GM19372 (cell line): ENCODE measurements around the gene ALK.

ENCODE experiments used
- ATAC-seq: cut with Tn5 transposase; IDR thresholded peaks from one replicate; pipeline ENCODE4 v1.9.1; 2021; ENCODE audit warnings: mild to moderate bottlenecking, low read depth, moderate library complexity; ENCODE audit not compliant: unreplicated experiment

Gene ALK

DNA sequence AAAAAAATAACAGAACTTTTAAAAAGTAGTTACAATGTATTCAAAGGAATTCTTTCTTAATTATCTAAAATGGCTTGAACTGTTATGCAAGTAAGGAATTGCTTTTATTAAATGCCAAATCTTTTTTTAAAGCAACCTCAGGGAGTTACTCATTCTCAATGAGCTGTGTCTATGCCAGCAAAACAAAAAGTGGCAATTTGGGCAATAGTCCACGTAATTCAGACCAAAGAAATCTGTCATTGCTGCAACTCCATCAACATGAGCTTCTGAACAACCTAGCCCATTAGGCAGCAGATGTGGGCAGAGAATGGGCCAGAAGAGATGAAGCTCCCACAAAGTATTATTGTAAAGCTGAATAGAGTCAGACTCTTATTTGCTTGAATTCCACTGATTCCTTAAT, 118.4 kb downstream of the ALK start:
- ATAC-seq = no peak

DNA sequence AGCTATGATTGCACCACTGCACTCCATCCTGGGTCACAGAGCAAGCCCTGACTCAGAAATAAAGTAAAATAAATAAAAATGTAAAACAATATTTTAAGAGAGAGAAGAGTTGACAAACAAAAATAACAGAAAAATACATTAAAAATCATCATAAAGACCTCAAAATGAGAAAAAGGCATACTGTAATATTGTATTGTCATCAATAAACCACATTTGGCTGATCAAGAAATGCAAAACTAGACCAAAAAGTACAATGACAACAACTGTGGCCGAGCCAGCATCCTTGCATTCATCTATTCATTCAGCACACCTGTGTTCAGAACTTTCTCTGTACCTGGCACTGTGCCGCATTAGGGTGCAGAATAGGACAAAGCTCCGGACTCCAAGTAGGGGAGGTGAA, 121.8 kb downstream of the ALK start:
- ATAC-seq = no peak

DNA sequence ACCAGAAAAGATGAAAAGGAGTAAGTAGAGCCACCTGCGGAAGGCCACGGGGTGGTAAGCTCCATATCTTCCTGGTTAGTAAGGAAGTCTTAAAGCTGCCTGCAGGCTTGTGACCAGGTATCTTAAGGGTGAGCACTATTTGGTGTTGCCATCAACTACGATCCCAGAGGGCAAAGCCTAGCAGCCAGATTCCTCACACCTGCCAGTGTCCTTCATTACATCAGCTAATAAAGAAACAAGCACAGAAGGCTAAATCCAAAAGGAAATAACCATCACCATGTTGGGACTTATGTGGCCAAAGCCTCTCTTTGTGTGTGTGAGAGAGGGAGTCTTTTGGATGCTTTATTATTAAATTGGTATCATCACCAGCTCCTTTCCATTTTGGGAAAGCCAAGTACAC, 123.5 kb downstream of the ALK start:
- ATAC-seq = no peak

DNA sequence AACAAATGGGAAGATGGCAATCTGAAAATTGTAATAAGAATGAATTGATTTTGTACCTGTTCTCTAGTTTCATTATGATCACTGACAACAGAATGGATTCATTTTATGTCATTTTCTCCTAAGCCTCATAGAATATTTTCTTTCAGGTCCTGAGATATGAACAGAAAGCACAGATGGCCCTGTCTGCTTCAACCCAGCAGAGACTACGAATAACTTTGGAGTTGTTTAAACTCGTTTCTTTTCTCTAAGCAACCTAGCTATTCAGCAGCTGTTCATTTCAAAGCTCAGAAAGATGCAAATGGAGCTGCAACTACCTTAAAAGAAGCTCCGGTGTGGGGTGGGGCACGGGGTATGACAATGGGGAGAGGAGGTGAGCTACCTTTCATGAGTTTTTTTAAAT, 124.9 kb downstream of the ALK start:
- no peak for ATAC-seq

DNA sequence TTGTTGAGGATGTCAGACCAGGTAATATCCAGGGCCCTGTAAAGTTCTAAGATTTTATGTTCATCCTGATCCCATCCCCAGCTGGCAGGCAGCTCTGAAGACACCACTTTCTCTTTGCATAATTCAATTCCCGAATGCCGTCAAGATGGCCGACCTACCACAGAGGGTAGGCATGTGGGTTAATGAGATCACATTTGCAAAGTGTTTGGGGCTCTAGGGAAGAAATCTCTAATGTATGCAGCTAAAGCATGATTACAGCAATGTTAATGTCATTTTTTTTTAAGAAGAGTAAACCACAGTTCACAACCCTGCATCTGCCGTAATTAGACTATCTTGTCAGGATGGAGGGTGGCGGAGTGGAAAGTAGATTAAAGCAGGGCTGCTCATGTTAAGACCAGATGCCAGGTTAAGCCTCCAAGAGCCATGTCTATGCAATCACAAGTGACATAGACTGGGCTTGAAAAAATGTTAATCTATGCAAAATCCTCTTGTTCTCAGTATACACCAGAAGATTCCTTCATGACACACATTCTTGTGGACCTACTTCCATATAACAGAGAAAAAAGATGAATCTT, 131.4 kb downstream of the ALK start:
- ATAC-seq = no peak

DNA sequence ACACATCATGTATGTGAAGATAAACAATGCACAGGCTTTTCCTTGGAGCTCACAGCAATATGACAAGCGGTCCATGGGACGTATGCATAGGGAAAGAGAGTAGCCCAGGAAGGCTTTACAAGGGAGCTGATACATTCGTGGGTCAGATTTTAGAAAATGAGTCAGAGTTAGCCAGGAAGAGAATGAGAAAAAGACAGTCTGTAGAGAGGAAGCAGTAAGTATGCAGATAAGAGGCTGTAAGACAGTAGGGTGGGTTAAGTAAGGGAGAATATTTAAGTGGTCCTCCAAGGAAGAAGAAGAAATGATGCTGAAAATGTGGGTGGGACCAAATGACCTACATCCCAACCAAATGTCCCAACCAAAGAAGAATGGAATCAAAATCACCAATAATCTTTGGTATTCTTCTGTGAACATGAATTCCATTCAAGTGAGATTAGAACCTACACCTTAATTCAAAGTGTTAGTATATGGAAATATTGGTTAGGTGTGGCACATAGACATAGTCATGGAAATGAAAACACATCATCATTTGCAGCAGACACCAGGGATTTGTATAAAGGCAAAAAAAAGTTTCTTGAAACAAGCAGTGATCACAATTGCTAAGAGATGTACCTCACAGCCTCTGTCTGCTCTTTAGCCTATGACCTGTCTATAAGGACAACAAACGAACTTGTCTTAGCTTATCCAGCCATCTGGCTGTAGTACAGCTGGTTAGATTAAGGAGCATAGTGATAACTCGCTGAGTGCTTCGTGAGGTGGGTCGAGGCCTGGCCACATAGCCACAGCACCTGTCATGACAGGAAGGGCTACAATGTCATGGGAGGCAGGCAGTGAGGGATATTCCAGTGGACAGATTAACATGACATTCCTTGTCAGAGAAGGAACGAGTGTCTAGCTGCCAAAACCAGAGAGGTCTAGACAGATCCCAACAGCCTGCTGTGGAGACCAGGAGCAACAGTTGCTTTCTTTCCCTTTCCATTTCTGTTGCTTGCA, 133.6 kb downstream of the ALK start:
- no peak for ATAC-seq

DNA sequence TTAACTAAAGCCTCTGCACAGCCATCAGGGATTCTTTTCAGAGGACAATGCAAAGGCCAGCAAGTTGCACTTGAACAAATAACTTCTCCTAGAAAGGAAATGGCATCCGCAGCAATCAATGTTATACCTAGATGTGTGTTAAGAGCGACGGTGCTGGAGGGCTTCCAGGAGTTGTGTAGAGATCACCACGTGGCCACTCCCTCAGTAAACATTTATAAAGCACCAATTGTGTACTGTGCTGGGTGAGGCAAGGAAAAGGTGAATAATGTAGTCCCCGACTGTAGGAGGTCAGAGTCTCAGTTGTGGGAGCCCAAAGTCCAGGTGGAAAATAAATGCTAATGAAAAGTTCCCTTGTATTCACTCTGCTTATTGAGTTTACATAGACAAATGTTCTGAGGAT, 135.0 kb downstream of the ALK start:
- no peak for ATAC-seq

DNA sequence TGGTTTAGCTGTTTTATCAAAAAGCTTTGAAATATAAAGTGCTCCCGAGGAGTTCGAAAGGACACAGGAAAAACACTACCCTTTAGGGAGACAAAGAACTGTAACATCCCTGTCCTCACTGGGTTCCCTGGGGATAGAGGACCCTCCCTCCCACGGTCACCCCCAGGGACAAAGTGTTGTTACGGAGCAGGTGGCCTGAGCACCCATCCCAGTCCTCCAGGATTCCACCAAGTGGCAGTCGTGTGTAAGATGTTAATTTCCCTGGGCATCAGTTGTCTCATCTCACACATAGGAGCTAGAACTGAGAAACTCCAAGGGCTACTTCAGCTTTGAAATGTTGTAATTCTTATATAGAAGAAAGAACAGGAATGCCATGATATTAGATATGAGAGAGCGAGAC, 137.7 kb downstream of the ALK start:
- no peak for ATAC-seq

DNA sequence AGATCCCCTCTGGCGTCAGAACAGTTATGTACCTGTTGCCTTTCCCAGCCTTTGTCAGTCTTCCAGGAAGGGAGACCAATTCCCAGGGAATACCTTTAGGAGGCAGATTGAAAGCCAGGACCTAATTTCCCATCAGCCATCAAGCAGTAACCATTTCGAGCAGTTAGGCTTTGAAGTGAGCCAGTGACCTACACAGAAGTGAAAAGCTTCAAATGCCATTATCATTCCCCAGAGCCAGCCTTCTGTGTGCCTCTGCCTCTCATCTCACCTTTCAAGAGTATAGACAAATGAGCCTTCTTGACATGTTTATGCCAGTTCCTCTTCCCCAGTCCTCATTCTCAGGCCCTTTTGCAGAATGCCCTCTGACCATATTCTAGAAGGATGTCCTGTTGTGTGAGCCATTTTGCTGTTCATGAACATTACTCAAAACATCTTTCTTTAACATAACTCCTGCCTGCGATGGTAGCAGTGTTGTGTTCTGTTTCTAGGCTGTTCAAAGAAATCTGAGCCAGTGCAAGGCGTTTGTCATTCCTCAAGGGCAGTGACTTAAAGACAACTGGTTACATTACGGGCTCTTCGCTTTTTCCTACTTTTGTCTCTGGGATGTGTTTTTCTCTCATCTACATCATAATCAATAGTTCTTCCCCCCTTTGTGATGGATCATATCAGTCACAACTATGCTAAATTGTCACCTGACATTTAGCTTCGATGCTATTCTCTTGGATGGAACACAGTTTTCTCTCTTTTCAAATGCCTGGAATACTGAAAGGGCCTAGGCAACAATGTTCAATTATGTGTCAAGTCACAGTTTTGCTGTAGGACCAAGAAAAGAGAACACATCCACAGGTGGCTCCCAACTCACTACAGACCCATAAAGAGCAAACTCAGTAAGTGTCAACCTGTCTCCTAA, 138.6 kb downstream of the ALK start:
- ATAC-seq = no peak

DNA sequence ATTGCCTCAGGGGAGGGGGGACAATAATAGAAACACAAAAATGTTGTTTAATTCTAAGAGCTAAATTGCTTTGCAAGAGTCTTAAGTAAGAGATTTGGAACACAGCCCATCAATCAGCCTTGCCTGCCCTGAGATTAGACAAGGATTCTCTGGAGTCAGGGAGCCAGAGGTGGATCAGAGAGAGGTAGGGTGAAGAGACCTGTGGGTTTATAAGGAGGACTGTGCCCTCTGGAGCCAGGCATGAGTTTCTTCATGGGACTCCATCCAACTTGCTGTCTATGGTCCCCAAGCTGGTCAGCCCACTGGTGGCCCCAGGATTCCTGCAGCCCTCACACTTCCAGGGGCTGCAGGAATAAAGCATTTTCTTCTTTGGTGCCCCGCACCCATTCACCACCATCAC, 139.3 kb downstream of the ALK start:
- no peak for ATAC-seq

DNA sequence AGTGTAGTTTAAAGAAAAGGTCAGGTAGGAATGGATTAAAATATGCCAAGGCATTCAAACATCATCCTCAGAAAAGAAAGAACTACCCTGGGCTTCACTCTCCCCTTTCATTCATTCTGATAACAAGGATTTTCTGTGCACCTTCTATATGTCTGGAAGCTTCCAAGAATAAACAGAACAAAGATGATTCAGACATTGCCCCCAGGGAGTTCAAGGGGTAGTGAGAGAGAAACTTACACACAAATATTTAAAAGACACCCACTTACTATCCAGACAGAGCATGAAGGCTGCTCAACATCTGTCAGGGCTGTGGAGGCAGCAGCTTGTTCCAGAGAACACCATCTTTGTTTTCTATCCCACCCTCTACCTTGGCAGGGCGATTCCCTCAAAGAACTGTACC, 140.5 kb downstream of the ALK start:
- ATAC-seq = no peak

DNA sequence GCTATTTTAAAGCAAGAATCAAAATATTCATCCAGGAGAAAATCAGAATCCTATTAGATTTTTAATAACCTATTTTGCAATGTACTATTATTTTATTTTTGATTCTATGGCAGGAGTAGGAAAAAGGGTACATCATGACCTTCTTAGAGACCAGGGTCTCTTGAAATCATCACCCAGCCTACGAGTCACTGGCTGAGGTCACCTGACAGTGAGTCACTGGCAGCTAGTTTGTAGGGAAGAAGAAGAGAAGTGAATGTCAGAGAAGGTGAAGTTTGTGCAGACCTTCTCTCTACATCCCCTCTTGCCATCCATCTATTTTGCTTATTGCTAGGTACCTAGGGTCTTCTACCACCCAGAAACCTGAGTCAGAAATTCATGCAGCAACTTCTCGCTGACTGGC, 144.2 kb downstream of the ALK start:
- no peak for ATAC-seq

DNA sequence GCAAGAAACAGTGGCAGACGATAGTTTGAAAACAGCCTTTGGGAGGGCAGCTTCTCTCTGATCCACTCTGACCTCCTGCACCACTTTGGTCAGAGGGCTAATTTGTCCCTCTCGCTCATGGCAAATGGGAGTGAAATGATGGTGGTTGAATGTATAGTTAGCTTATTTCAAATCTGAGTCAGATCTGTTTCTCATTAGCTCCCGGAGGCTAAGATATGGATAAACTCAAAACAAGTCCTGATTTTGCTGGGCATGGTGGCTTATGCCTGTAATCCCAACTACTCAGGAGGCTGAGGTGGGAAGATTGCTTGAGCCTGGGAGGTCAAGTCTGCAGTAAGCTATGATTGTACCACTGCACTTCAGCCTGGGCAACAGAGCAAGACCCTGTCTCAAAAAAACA, 145.0 kb downstream of the ALK start:
- ATAC-seq = no peak

DNA sequence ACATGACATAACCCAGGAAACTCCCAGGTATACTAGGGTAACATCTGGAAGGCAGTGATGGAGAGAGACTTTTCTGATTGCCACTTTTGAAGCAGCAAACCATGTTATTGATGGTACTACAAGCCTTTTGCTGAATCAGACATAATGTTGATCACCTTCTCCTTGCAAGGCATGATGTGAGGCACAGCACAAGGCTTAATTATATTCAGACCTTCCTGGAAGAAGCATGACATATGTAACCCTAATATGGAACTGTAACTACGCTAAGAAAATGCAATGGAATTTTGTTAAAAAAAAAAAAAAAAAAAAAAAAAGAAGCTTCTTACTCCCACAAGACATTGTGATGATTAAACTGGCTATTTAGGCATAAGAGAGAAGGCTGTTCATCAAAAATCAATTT, 145.4 kb downstream of the ALK start:
- ATAC-seq = no peak

DNA sequence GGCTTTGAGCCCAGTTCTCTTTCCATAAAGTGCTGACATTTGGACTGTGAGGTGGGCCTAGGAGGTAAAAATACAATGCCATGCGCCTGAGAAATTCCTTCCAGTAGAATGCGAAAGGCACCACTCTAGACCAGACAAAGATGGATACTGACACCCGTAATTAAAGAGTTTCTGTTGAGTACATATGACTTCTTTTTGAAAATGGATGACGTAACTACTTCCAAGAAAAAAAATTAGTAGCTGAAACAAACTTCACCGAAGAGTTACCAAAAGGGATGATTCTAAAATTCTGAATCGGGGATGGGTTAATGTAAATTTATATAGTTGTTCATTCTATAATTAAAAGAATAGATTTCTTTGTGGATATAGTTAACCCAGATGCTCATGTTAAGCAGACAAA, 146.8 kb downstream of the ALK start:
- ATAC-seq = no peak

DNA sequence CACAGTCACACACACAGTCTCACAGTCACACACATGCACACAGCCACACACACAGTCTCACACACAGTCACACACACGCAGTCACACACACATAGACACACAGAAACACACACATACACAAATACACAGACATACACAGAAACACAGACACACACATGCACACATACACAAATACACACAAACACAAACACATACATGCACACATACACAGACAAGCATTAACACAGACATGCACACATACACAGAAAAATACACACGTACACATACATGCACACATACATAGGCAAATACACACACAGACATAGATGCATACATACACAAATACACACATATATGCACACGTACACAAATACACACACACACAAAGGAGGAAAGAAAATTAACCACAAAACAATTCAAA, 150.5 kb downstream of the ALK start:
- no peak for ATAC-seq

DNA sequence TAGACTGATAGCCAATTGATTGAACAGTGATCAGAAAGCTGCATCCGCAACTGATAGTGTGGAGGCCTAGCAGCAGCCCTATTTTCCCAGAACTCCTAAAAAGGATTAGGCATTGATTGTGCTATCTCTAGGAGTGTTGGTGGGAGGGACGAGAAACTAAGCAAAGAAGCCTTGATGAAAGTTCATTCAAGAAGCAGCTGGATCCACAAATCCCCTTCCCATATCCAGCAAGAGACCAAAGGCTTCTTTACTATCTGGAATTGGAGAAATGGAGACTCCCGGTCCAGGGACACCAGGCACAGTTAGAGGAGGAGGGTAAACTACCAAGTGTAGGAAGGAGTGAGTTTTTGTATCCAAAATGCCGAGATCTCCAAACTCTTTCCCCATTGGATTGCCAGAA, 151.5 kb downstream of the ALK start:
- ATAC-seq = no peak

DNA sequence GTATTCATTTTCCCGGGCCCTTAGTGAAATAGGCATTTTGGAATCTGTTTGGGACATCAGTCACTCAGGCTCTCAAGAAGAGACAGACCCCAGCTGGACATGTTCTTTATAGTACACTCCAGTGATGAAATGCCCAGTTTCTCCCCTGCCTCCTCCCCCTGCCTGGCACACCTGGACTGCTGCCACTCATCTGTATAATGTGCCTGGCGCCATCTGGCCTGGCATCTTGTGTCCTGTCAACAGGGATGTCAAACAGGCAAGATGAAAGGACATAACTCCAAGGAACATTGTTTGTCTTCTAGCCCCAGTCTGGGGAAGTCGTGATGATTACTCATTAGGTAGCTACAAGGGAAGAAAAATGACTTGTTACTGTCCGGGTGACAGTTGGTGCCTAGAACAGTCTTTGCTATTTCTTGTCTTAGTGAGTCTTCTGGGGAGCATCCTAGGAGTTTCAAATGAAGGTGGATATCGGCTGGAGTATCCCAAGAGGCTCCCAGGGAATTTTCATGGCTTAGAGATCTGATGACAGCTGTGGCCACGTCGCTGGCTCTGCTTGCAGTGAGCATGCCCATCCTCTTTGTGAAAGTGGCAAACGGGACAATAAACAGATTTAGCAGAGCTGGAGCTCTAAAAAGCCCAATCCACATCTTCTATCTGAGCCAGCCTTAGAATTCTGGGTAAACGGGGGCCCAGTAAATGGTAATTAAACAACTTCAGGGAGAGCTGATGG, 153.6 kb downstream of the ALK start:
- no peak for ATAC-seq

DNA sequence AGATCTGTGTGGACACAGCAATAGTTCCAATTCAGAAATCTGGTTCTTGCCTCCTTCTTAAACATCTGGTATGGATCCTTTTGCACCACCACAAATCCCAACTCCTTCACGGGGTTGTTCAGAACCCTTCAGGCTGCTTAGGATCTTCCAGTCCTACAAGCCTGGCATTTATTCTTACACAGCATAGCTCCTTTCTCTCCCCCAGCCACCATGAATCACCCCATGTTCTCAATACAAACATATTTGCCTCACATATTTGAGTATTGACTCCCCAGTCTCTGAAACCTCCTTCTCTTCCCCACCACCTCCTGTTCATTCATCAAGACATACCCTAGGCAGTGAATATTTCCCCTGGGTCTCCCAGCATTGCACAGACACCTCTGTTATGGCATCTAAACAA, 155.2 kb downstream of the ALK start:
- ATAC-seq = no peak

DNA sequence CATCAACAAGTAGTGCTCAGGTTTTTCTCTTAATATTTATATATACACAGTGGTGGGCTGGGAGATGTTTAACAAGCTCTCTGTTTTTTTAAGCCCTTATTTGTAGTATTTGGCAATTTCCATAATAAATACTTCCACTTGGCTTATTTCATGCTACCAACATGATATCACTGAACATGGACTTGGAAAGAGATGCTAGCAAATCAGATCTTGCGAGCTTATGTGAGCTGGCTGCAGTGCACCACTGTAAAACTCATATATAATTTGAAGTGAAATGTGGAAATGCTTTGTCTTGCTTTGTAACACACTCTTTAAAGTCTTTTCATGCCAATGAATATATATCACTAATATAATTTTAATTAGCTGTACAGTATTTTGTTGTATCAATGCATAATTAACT, 155.7 kb downstream of the ALK start:
- no peak for ATAC-seq

DNA sequence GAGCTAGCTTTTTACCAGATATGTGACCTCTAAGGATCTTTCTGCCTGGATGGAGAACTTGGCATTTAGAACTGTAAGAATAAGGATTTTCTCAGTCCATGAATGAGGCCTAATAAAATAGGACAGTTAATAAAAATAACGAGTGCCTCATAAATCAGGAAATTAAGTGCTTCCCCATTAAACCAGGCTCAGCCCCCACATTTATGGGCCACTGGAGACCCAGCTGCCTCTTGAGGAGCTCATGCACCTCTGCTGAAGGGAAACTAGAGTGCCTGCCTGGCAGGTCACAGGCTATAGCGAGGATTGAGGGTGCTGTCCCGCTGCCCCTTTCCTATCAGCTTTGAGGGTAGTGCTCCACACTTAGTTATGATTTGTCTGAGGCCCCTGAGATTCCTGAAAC, 158.0 kb downstream of the ALK start:
- ATAC-seq = no peak
